RWPE2 (cell line): Measurements from ENCODE around the gene R3HDM2.
"Not testable (repeated sequence)": the region's sequence is repeated elsewhere in the genome, so short reads cannot be mapped to it uniquely, and the experiment has no call there.

Experiments
- ATAC-seq: fragments of 200-7000 bp; cut with Tn5 transposase; 3 replicates; pipeline ENCODE4 v1.9.1; 2021; ENCODE audit warnings: low read depth
- DNase-seq: peaks from one replicate; pipeline ENCODE4 v3.0.0-alpha.2; 2020; ENCODE audit warnings: low spot score
- H3K27ac ChIP-seq: fragments of 450-650 bp; 2 replicates; pipeline ENCODE4 v1.5.1; 2017; ENCODE audit warnings: mild to moderate bottlenecking; ENCODE audit not compliant: poor library complexity, severe bottlenecking
- H3K27me3 ChIP-seq: fragments of 250-450 bp; sonication (Bioruptor Pico); 2 replicates; pipeline ENCODE4 v1.5.1; 2021; ENCODE audit warnings: mild to moderate bottlenecking, moderate library complexity; ENCODE audit not compliant: insufficient read depth, poor library complexity, severe bottlenecking
- H3K36me3 ChIP-seq: fragments of 250-450 bp; sonication (Bioruptor Pico); 2 replicates; pipeline ENCODE4 v1.5.1; 2020; ENCODE audit warnings: low read depth, mild to moderate bottlenecking, moderate library complexity
- H3K4me1 ChIP-seq: fragments of 250-450 bp; sonication (Bioruptor Pico); 2 replicates; pipeline ENCODE4 v1.5.1; 2021; ENCODE audit warnings: mild to moderate bottlenecking, moderate library complexity; ENCODE audit not compliant: insufficient read depth, poor library complexity, severe bottlenecking
- H3K4me3 ChIP-seq: fragments of 250-450 bp; sonication (Bioruptor Pico); 2 replicates; pipeline ENCODE4 v1.5.1; 2021; ENCODE audit warnings: mild to moderate bottlenecking, moderate library complexity; ENCODE audit not compliant: severe bottlenecking
- H3K9me3 ChIP-seq: fragments of 250-450 bp; sonication (Bioruptor Pico); 2 replicates; pipeline ENCODE4 v1.5.1; 2021; ENCODE audit warnings: mild to moderate bottlenecking, moderate library complexity; ENCODE audit not compliant: severe bottlenecking
- TF ChIP-seq, protein P1 (sequence below): fragments of 450-650 bp; IDR thresholded peaks from one replicate; pipeline ENCODE4 v1.5.1; 2017; ENCODE audit warnings: mild to moderate bottlenecking, moderate library complexity; ENCODE audit not compliant: poor library complexity, severe bottlenecking

The R3HDM2 gene

DNA sequence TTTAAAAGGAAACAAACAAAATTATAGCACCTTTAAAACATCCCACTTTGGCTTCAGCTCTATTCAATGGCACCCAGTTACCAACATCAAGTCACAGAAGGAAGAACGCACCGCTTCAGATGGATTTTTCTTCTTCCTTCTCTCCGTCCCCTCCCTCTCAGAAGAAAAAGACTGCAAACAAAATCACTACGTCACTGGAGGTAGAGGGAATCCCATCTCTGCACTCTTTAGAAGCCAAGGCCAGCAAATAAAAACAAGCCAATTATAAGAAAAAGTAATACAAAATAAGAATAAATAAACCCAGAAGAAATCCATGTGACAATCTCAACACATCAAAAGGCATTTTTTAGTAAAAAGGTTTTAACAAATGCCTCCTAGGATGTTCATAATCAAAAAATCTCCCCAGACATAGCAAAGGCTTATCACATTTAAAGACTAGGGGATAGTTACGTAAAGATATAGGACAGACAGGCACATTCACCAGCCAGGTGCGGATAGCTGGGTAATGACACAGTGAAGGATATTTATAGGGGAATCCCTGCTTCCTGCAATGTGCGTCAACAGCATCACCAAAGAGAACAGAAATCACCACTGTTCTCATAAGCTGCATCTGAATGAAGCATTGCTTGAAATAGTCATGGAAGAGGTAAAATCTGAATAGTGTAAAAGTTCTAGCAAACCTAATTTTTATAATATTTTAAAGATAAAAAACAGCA is 89.4 kb downstream of the R3HDM2 start:
- H3K27me3 ChIP-seq = no peaks in the 10 kb centered on the region
- H3K4me1 ChIP-seq = no peaks in the 10 kb centered on the region
- H3K36me3 ChIP-seq = no peaks in the 10 kb centered on the region
- ATAC-seq (no peak), DNase-seq (no peak)
- H3K4me3 ChIP-seq = no peak overlapping the region
- TF ChIP-seq, protein P1, sequence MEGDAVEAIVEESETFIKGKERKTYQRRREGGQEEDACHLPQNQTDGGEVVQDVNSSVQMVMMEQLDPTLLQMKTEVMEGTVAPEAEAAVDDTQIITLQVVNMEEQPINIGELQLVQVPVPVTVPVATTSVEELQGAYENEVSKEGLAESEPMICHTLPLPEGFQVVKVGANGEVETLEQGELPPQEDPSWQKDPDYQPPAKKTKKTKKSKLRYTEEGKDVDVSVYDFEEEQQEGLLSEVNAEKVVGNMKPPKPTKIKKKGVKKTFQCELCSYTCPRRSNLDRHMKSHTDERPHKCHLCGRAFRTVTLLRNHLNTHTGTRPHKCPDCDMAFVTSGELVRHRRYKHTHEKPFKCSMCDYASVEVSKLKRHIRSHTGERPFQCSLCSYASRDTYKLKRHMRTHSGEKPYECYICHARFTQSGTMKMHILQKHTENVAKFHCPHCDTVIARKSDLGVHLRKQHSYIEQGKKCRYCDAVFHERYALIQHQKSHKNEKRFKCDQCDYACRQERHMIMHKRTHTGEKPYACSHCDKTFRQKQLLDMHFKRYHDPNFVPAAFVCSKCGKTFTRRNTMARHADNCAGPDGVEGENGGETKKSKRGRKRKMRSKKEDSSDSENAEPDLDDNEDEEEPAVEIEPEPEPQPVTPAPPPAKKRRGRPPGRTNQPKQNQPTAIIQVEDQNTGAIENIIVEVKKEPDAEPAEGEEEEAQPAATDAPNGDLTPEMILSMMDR = no peak
- no peaks in the 10 kb centered on the region for H3K9me3 ChIP-seq
- no peak overlapping the region for H3K27ac ChIP-seq

DNA sequence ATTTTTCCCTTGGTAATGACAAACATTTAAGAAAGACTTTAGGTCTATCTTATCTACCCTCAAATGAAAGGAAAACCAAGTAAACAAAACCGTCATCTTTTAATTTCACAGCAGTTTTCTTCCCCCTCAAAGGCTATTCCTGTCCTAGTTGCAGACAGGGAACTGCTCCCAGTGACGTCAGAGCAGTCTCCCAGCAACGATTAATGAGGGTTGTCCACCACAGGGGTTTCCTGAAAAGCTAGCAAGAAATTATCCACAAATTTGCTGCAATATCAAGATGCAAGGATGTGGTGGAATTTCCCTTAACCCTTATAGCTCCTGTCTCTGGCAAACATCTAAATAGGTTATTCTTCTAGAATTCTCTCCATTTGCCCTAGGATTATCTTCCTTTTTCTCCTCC is 90.7 kb downstream of the R3HDM2 start:
- H3K27ac ChIP-seq = no peak overlapping the region
- no peaks in the 10 kb centered on the region for H3K36me3 ChIP-seq
- H3K4me3 ChIP-seq = no peak overlapping the region
- no peaks in the 10 kb centered on the region for H3K27me3 ChIP-seq
- TF ChIP-seq, protein P1 = no peak
- H3K4me1 ChIP-seq = no peaks in the 10 kb centered on the region
- DNase-seq (no peak), ATAC-seq (no peak)
- no peaks in the 10 kb centered on the region for H3K9me3 ChIP-seq

DNA sequence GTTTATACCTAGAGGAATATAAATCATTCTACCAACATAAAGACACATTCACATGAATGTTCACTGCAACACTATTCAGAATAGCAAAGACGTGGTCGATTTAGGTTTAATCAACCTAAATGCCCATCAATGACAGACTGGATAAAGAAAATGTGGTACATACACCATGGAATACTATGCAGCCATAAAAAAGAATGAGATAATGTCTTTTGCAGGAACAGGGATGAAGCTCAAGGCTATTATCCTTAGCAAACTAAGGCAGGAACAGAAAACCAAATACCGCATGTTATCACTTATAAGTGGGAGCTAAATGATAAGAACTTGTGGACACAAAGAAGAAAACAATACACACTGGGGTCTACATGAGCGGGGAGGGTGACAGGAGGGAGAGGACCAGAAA is 94.5 kb downstream of the R3HDM2 start:
- not testable (repeated sequence) for H3K9me3 ChIP-seq, H3K36me3 ChIP-seq, H3K27me3 ChIP-seq, H3K27ac ChIP-seq, H3K4me3 ChIP-seq, DNase-seq, H3K4me1 ChIP-seq, ATAC-seq

DNA sequence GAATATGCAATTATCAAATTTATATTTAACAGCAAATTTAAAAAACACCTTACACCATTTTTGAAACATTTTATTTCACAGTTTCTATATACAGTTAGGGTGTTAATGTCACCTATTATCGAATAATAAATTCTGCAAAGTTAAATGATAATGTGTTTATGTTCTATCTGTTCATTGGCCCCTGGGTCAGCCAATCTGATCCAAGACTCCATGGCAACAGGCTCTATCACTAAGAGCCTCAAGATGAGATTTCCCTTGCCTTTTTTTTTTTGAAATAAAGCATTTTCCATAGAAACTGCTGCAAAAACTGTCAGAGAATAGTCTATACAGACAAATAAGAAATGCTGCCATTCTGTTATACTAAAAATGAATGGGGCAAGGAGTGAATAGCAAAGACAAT is 96.6 kb downstream of the R3HDM2 start:
- TF ChIP-seq, protein P1 = no peak
- Histone ChIP-seq H3K9me3 (no peaks in the 10 kb centered on the region), H3K36me3 (peaks cover 7% of the 10 kb centered on the region; the same call in 1 of the 2 replicates), H3K4me1 (no peaks in the 10 kb centered on the region), H3K27ac (no peak overlapping the region), H3K4me3 (no peak overlapping the region), H3K27me3 (no peaks in the 10 kb centered on the region)
- no peak for ATAC-seq
- no peak for DNase-seq

DNA sequence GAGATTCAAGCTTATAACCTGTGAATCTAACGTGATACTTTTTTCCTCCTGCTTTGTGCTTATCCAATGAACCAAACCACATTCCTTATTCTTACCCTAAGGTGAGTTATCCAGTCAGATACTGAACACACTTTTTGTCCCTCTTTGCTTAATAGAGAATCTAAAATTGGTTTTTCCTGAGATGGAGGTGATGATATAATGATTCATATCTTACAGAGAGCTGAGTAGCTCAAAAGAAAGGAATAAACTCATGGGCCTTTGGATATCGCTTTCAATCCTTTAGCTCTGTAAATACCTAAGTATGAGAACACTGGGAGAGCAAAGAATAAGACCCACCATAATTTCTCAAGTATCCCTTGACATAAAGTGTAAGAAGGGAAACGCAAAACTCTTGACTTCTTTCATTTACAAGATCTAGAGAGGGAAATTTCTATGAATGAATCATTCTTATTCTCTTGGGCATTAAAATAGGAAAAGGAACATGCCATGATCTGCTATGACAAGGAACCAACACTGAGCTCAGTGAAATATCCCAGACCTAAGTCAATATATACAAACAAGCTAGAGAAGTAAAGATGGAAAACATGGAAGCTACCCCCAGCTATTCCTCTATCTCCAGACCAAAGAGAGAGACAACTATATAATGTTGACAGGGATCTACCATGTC is 98.1 kb downstream of the R3HDM2 start:
- H3K36me3 ChIP-seq = peaks cover 7% of the 10 kb centered on the region; the same call in 1 of the 2 replicates
- TF ChIP-seq, protein P1 = no peak
- DNase-seq (no peak), ATAC-seq (peak; percentile 52; the same call in 1 of the 3 replicates)
- H3K4me1 ChIP-seq = no peaks in the 10 kb centered on the region
- no peaks in the 10 kb centered on the region for H3K9me3 ChIP-seq
- no peaks in the 10 kb centered on the region for H3K27me3 ChIP-seq
- no peak overlapping the region for H3K4me3 ChIP-seq
- peak overlapping the region; percentile 7 for H3K27ac ChIP-seq
